IMR-90 (cell line): Measurements from ENCODE around the gene REPIN1. TPM values are rescaled to one million over a fixed set of nuclear protein-coding genes. Genes with fewer than 3 reads are reported as not detected.

Experiments used
- ATAC-seq: fragments of 200-7000 bp; cut with Tn5 transposase; 2 replicates; pipeline ENCODE4 v1.9.1; 2020; ENCODE audit warnings: low read depth, mild to moderate bottlenecking, moderate library complexity
- BruUV-seq: library from RNA; stranded (reverse); fragments of 400-500 nt; replicated peaks from 2 replicates; lab custom pipeline; 2021; lab: Mats Ljungman, UMichigan
- CTCF ChIA-PET: fragments of 300-600 bp; formaldehyde crosslinking; extraction: SDS; loops from one replicate; lab custom pipeline; 2021; ENCODE audit warnings: antibody characterized with exemption; lab: Yijun Ruan, JAX
- POLR2A ChIA-PET: fragments of 300-600 bp; sonication (Branson Sonifier 250); formaldehyde crosslinking; loops from one replicate; lab custom pipeline; 2022; ENCODE audit warnings: antibody characterized with exemption; ENCODE audit not compliant: unreplicated experiment; lab: Charles Lee
- DNase-seq: peaks from one replicate; pipeline ENCODE4 v3.0.0; 2013
- H2AFZ ChIP-seq: replicated peaks from 2 replicates; pipeline ENCODE3; 2013; ENCODE audit warnings: low read length, mild to moderate bottlenecking; ENCODE audit not compliant: poor library complexity
- H2AK5ac ChIP-seq: 2 replicates; pipeline ENCODE4 v1.6.1; 2013; ENCODE audit warnings: low read depth, low read length, inconsistent platforms
- H2AK9ac ChIP-seq: replicated peaks from 2 replicates; pipeline ENCODE3; 2013; ENCODE audit warnings: mild to moderate bottlenecking, low read depth, low read length, moderate library complexity; ENCODE audit not compliant: poor library complexity
- H2BK120ac ChIP-seq: 2 replicates; pipeline ENCODE4 v1.6.1; 2013; ENCODE audit warnings: low read depth, low read length, inconsistent platforms
- H2BK15ac ChIP-seq: 3 replicates; pipeline ENCODE4 v1.6.1; 2013; ENCODE audit warnings: low read depth, low read length, inconsistent platforms
- H2BK20ac ChIP-seq: 2 replicates; pipeline ENCODE4 v1.6.1; 2013; ENCODE audit warnings: low read depth, mild to moderate bottlenecking, inconsistent platforms, low read length, moderate library complexity
- H2BK5ac ChIP-seq: 2 replicates; pipeline ENCODE4 v1.6.1; 2013; ENCODE audit warnings: mild to moderate bottlenecking, low read depth, low read length, inconsistent platforms; ENCODE audit not compliant: poor library complexity, severe bottlenecking
- H3K14ac ChIP-seq: replicated peaks from 2 replicates; pipeline ENCODE4 v1.6.1; 2013; ENCODE audit warnings: low read depth, low read length, inconsistent platforms
- H3K18ac ChIP-seq: 2 replicates; pipeline ENCODE4 v1.6.1; 2013; ENCODE audit warnings: low read depth, low read length, control low read depth
- H3K23ac ChIP-seq: 2 replicates; pipeline ENCODE4 v1.6.1; 2013; ENCODE audit warnings: low read depth, low read length, inconsistent platforms
- H3K27ac ChIP-seq: 2 replicates; pipeline ENCODE4 v1.5.1; 2013; ENCODE audit warnings: mild to moderate bottlenecking, control low read depth, low read length; ENCODE audit not compliant: insufficient read depth
- H3K27me3 ChIP-seq: 2 replicates; pipeline ENCODE4 v1.6.1; 2013; ENCODE audit warnings: low read length; ENCODE audit not compliant: control insufficient read depth, insufficient read depth
- H3K36me3 ChIP-seq: 2 replicates; pipeline ENCODE4 v1.6.1; 2013; ENCODE audit warnings: low read length, mixed read lengths; ENCODE audit not compliant: control insufficient read depth, insufficient read depth
- H3K4ac ChIP-seq: 2 replicates; pipeline ENCODE4 v1.6.1; 2013; ENCODE audit warnings: low read depth, low read length, inconsistent platforms
- H3K4me1 ChIP-seq: 2 replicates; pipeline ENCODE4 v1.6.1; 2013; ENCODE audit warnings: low read length, mixed read lengths; ENCODE audit not compliant: control insufficient read depth, insufficient read depth
- H3K4me2 ChIP-seq: 2 replicates; pipeline ENCODE4 v1.6.1; 2013; ENCODE audit warnings: low read depth, mild to moderate bottlenecking, control low read depth, low read length, moderate library complexity
- H3K4me3 ChIP-seq: 2 replicates; pipeline ENCODE4 v1.5.1; 2013; ENCODE audit warnings: low read depth, mild to moderate bottlenecking, control low read depth, low read length, moderate library complexity; ENCODE audit not compliant: insufficient read depth
- H3K56ac ChIP-seq: 2 replicates; pipeline ENCODE4 v1.6.1; 2013; ENCODE audit warnings: low read length, inconsistent platforms; ENCODE audit not compliant: insufficient read depth; ENCODE audit errors: extremely low read depth
- H3K79me1 ChIP-seq, 2 experiments: 2 replicates each; pipeline ENCODE4 v1.6.1; 2013; ENCODE audit warnings: low read length in 2 of 2, inconsistent platforms in 1 of 2, low read depth in 1 of 2
- H3K9ac ChIP-seq: 2 replicates; pipeline ENCODE4 v1.6.1; 2013; ENCODE audit warnings: low read depth, low read length, control low read depth
- H3K9me1 ChIP-seq: 2 replicates; pipeline ENCODE4 v1.6.1; 2013; ENCODE audit warnings: low read length, inconsistent platforms; ENCODE audit not compliant: insufficient read depth
- H3K9me3 ChIP-seq: 2 replicates; pipeline ENCODE4 v1.6.1; 2013; ENCODE audit warnings: low read length; ENCODE audit not compliant: control insufficient read depth, insufficient read depth
- H4K20me1 ChIP-seq: 2 replicates; pipeline ENCODE4 v1.6.1; 2013; ENCODE audit warnings: low read length, inconsistent platforms; ENCODE audit not compliant: insufficient read depth
- H4K5ac ChIP-seq: 2 replicates; pipeline ENCODE4 v1.6.1; 2013; ENCODE audit warnings: mild to moderate bottlenecking, low read depth, low read length, control low read depth
- H4K8ac ChIP-seq, 2 experiments: 2 replicates each; pipeline ENCODE4 v1.6.1; 2013; ENCODE audit warnings: low read depth in 2 of 2, low read length in 2 of 2, control low read depth in 1 of 2, inconsistent platforms in 1 of 2
- H4K91ac ChIP-seq: 2 replicates; pipeline ENCODE4 v1.6.1; 2013; ENCODE audit warnings: low read depth, low read length, inconsistent platforms; ENCODE audit not compliant: insufficient read depth
- CTCF ChIP-seq: conservative IDR thresholded peaks from 2 replicates; pipeline ENCODE4 v1.5.1; 2012; ENCODE audit warnings: mild to moderate bottlenecking, low read depth, low read length, improper control_type of control experiment
- SMC3 ChIP-seq: fragments of 150-350 bp; IDR thresholded peaks from 2 replicates; pipeline ENCODE4 v1.6.1; 2016; ENCODE audit warnings: low read depth, mild to moderate bottlenecking, antibody characterized with exemption, low read length, moderate library complexity
- dilution Hi-C: fragments of 300-500 bp; cut with HindIII; formaldehyde crosslinking; loops from one replicate; pipeline ENCODE4 v1.14.3; 2018; ENCODE audit warnings: low sequenced_read_pairs; ENCODE audit not compliant: unreplicated experiment
- in situ Hi-C: fragments of 300-500 bp; cut with MboI; formaldehyde crosslinking; loops from 3 replicates; pipeline ENCODE4 v1.14.3; 2019; ENCODE audit warnings: low sequenced_read_pairs, inconsistent platforms, mixed read lengths
- intact Hi-C: fragments of 100-400 bp; cut with micrococcal nuclease; formaldehyde crosslinking; loops from 2 replicates; pipeline ENCODE4 v1.10.0; 2022
- polyA plus RNA-seq, 3 experiments: library from polyadenylated mRNA; depleted of rRNA; stranded (reverse); fragments of >200 nt; gene quantifications; 2 replicates each; pipeline ENCODE4 v1.2.3, GENCODE V29; 2012; ENCODE audit warnings: low replicate concordance in 1 of 3
- total RNA-seq: library from RNA; depleted of rRNA; stranded (reverse); fragments of >200 nt; gene quantifications from 2 replicates; pipeline ENCODE4 v1.2.3, GENCODE V29; 2012

Gene REPIN1
- total and polyA plus RNA-seq, 2 of the 4 experiments (the other 2 are of a cell fraction) = 19.4 to 50.6 TPM

DNA sequence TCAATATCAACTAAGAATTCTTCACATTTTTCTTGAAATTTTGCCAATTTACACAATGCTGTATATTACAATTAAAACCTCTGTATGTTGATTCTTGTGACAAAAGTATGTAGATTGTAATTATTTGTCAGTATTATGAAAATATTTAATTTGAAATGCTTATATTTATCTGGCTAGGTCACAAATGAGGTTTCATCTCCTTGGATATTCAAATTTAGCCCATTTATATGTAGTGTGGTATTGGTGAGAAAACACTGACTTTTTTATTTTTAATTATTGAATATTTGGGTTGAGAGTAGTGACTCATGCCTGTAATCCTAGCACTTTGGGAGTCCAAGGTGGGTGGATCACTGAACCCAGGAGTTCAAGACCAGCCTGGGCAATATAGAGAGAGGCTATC is 24.3 kb upstream of the REPIN1 start:
- in situ Hi-C loops = no loop called here
- intact Hi-C loops = no loop called here
- H4K91ac ChIP-seq = no peak overlapping the region
- H3K18ac ChIP-seq = no peak overlapping the region
- no peak overlapping the region for H4K5ac ChIP-seq
- H3K4me1 ChIP-seq = peaks cover 15% of the 10 kb centered on the region
- H3K9ac ChIP-seq = no peak overlapping the region
- no peaks in the 10 kb centered on the region for H3K79me1 ChIP-seq
- no peak overlapping the region for H3K14ac ChIP-seq
- no peak overlapping the region for H2BK5ac ChIP-seq
- no peak overlapping the region for H4K8ac ChIP-seq
- no peak overlapping the region for H3K4ac ChIP-seq
- ATAC-seq (no peak), DNase-seq (no peak)
- H3K4me2 ChIP-seq = no peak overlapping the region
- H3K9me3 ChIP-seq = peaks cover 16% of the 10 kb centered on the region
- no peak overlapping the region for H3K4me3 ChIP-seq
- no peak overlapping the region for H2BK15ac ChIP-seq
- 0 out of 2 replicates have a peak, but pooled peaks cover 3% of the 10 kb centered on the region for H4K20me1 ChIP-seq
- ChIA-PET POLR2A (no interaction called here), CTCF (interaction anchor here (0.7 kb wide), 1 partner anchor 865 kb away, joined by 4 read pairs; no protein-coding TSS in a partner anchor)
- no peak overlapping the region for H2AK9ac ChIP-seq
- no peak overlapping the region for H3K27ac ChIP-seq
- no peak overlapping the region for H3K23ac ChIP-seq
- H3K27me3 ChIP-seq = peaks cover 31% of the 10 kb centered on the region
- H3K36me3 ChIP-seq = no peaks in the 10 kb centered on the region
- TF ChIP-seq CTCF = no peak
- no peak for TF ChIP-seq SMC3
- no peak overlapping the region for H2BK20ac ChIP-seq
- no peak overlapping the region for H2AK5ac ChIP-seq
- H3K56ac ChIP-seq = no peak overlapping the region
- no peak overlapping the region for H2AFZ ChIP-seq
- no peak overlapping the region for H2BK120ac ChIP-seq
- dilution Hi-C loops = no loop called here
- H3K9me1 ChIP-seq = peaks cover under 1% of the 10 kb centered on the region; the same call in 1 of the 2 replicates
- no TSS peak for BruUV-seq
